ENCODE measurements around the gene MTRF1L. TPM values are rescaled to one million over a fixed set of nuclear protein-coding genes. Genes with fewer than 3 reads are reported as not detected.
"Not testable (repeated sequence)": the region's sequence is repeated elsewhere in the genome, so short reads cannot be mapped to it uniquely, and the experiment has no call there.

Gene MTRF1L
- total and polyA plus RNA-seq, 2 of the 13 experiments (the other 11 are each of a cell fraction or from before 2014, with no cell fraction given), result 17.6 to 28.7 TPM

DNA sequence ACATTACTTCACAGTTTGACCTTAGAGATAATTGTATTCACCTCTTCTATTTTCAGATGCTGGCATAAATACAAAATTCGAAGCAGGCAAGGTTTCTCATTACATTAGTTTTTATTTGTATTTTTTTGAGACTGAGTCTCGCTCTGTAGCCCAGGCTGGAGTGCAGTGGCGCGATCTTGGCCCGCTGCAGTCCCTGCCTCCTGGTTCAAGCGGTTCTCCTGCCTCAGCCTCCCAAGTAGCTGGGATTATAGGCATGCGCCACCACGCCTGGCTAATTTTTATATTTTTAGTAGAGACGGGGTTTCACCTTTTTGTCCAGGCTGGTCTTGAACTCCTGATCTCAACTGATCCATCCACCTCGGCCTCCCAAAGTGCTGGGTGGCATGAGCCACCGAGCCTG, 17.2 kb downstream of the MTRF1L start:
- H3K27ac ChIP-seq (ENCODE audit: extremely low read length, insufficient read depth, low read length); H2AFZ ChIP-seq (ENCODE audit: low read length); H3K36me3 ChIP-seq (replicated peaks in 1 of 2; ENCODE audit: control insufficient read depth in 1 of 2, insufficient read depth in 2 of 2, low read length in 2 of 2); CTCF ChIA-PET (ENCODE audit: low intra/inter-chr PET ratio, low total read pairs); H3K9me3 ChIP-seq (ENCODE audit: low read length); FAIRE-seq; BruUV-seq (replicated peaks); DNase-seq (ENCODE audit: low spot score); H3K27me3 ChIP-seq (ENCODE audit: control insufficient read depth in 1 of 2, insufficient read depth in 2 of 2, low read length in 2 of 2); ATAC-seq: not testable (repeated sequence)
- Histone ChIP-seq H3K4me2 (ENCODE audit: low read depth, low read length) (peak overlapping the region; percentile 83), H4K20me1 (ENCODE audit: insufficient read depth, low read length) (peaks cover 23% of the 10 kb centered on the region), H3K4me3 (replicated peaks in 1 of 3; ENCODE audit: insufficient read depth in 1 of 3, low read depth in 2 of 3, low read length in 3 of 3) (peak overlapping the region in 1 of 3 experiments; percentile 97; a peak in 2 of 6 replicates), H3K79me2 (ENCODE audit: insufficient read depth, low read length) (peaks cover 65% of the 10 kb centered on the region), H3K4me1 (ENCODE audit: insufficient read depth, low read length) (peaks cover 35% of the 10 kb centered on the region), H3K9ac (ENCODE audit: insufficient read depth, low read depth, low read length) (peak overlapping the region; percentile 85)
- 92% methylated on average over 11 of the region's 11 CpGs for WGBS (ENCODE audit: low lambda C conversion rate)
- intact Hi-C loops (cut with micrococcal nuclease; ENCODE audit: unreplicated experiment), result loop anchor here (2.0 to 10.0 kb wide), 2 partner anchors 40 to 1590 kb away; partner anchors contain the start of gene ZBTB2
- TF ChIP-seq ZBTB33 (CRISPR knock-in tag; IDR thresholded peaks at IDR 0.05), result peak; percentile 61
- TF ChIP-seq ZBTB38 (CRISPR knock-in tag; IDR thresholded peaks at IDR 0.05), result 0 out of 2 replicates have a peak, but pooled peaks have one; percentile 53
- in situ Hi-C loops (cut with HindIII; ENCODE audit: extremely low pct_ligation_motif_present, low pct_unique_long_range_greater_than_20kb), result loop anchor here (25.0 kb wide), 1 partner anchor 698 kb away; no protein-coding TSS in a partner anchor
- POLR2A ChIA-PET, result interaction anchor here (1.0 kb wide), 1 partner anchor 15 kb away, joined by 3 read pairs; no protein-coding TSS in a partner anchor

DNA sequence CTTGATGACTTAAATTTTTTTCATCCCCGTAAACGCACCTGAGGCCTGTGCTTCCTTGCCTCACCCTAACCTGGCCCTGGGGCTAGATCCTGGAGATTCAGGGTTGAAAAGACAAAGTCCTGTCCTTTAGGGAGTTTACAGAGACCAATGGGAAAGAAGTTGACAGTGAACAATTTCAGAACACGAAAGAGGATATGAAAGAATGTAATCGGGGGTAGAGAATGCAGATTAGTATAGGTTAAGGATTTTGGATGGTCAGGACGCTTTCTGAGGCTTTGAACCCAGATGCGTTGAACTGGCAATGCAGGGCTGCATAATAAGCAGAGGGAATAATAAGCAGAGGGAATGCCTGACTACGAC, 18.0 kb downstream of the MTRF1L start:
- intact Hi-C loops (cut with micrococcal nuclease; ENCODE audit: unreplicated experiment), result loop anchor here (2.0 to 10.0 kb wide), 2 partner anchors 40 to 1590 kb away; partner anchors contain the start of gene ZBTB2
- 3% methylated on average over 7 of the region's 7 CpGs for WGBS (ENCODE audit: low lambda C conversion rate)
- peak overlapping the region; percentile 85 for H3K9ac ChIP-seq (ENCODE audit: insufficient read depth, low read depth, low read length)
- no peak for TF ChIP-seq MIER2 (CRISPR knock-in tag; IDR thresholded peaks at IDR 0.05)
- no peak for TF ChIP-seq ATF6 (CRISPR knock-in tag; conservative IDR thresholded peaks at IDR 0.05)
- peak; percentile 33; the same call in 1 of the 2 replicates for TF ChIP-seq POLR2AphosphoS5 (IDR thresholded peaks at IDR 0.05; ENCODE audit: low read depth, low read length)
- 0 out of 2 replicates have a peak, but pooled peaks have one; percentile 11 for TF ChIP-seq KMT2A (CRISPR knock-in tag; IDR thresholded peaks at IDR 0.05)
- no peak for TF ChIP-seq CEBPG (CRISPR knock-in tag; IDR thresholded peaks at IDR 0.05)
- TF ChIP-seq ZNF614 (CRISPR knock-in tag; IDR thresholded peaks at IDR 0.05; ENCODE audit: borderline replicate concordance), result 0 out of 2 replicates have a peak, but pooled peaks have one; percentile 19
- TF ChIP-seq ZNF124 (CRISPR knock-in tag; IDR thresholded peaks at IDR 0.05), result 0 out of 2 replicates have a peak, but pooled peaks have one; percentile 15
- TF ChIP-seq, protein P1, sequence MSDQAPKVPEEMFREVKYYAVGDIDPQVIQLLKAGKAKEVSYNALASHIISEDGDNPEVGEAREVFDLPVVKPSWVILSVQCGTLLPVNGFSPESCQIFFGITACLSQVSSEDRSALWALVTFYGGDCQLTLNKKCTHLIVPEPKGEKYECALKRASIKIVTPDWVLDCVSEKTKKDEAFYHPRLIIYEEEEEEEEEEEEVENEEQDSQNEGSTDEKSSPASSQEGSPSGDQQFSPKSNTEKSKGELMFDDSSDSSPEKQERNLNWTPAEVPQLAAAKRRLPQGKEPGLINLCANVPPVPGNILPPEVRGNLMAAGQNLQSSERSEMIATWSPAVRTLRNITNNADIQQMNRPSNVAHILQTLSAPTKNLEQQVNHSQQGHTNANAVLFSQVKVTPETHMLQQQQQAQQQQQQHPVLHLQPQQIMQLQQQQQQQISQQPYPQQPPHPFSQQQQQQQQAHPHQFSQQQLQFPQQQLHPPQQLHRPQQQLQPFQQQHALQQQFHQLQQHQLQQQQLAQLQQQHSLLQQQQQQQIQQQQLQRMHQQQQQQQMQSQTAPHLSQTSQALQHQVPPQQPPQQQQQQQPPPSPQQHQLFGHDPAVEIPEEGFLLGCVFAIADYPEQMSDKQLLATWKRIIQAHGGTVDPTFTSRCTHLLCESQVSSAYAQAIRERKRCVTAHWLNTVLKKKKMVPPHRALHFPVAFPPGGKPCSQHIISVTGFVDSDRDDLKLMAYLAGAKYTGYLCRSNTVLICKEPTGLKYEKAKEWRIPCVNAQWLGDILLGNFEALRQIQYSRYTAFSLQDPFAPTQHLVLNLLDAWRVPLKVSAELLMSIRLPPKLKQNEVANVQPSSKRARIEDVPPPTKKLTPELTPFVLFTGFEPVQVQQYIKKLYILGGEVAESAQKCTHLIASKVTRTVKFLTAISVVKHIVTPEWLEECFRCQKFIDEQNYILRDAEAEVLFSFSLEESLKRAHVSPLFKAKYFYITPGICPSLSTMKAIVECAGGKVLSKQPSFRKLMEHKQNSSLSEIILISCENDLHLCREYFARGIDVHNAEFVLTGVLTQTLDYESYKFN (CRISPR knock-in tag; conservative IDR thresholded peaks at IDR 0.05), result no peak

More for the DNA sequence above, 18.0 kb downstream of the MTRF1L start:
- CTCF ChIA-PET (ENCODE audit: low intra/inter-chr PET ratio, low total read pairs), result no interaction called here
- no peak for DNase-seq (ENCODE audit: low spot score)
- H3K27me3 ChIP-seq (ENCODE audit: control insufficient read depth in 1 of 2, insufficient read depth in 2 of 2, low read length in 2 of 2), result no peaks in the 10 kb centered on the region; a peak in 1 of 5 replicates
- peaks cover 31% of the 10 kb centered on the region for H4K20me1 ChIP-seq (ENCODE audit: insufficient read depth, low read length)
- FAIRE-seq, result no peak
- H3K4me2 ChIP-seq (ENCODE audit: low read depth, low read length), result peak overlapping the region; percentile 83
- peak overlapping the region; percentile 92 for H3K27ac ChIP-seq (ENCODE audit: extremely low read length, insufficient read depth, low read length)
- POLR2A ChIA-PET, result interaction anchor here (2.1 kb wide), 1 partner anchor 17 kb away, joined by 28 read pairs; the partner anchor contains the start of gene MTRF1L
- H3K36me3 ChIP-seq (replicated peaks in 1 of 2; ENCODE audit: control insufficient read depth in 1 of 2, insufficient read depth in 2 of 2, low read length in 2 of 2), result no peaks in the 10 kb centered on the region
- H3K79me2 ChIP-seq (ENCODE audit: insufficient read depth, low read length), result peaks cover 69% of the 10 kb centered on the region
- peak overlapping the region; percentile 6 for H2AFZ ChIP-seq (ENCODE audit: low read length)
- no TSS peak for BruUV-seq (replicated peaks)
- ATAC-seq, result no peak
- H3K4me3 ChIP-seq (replicated peaks in 1 of 3; ENCODE audit: insufficient read depth in 1 of 3, low read depth in 2 of 3, low read length in 3 of 3), result peak overlapping the region; percentile 74 to 97 (median 84)
- H3K4me1 ChIP-seq (ENCODE audit: insufficient read depth, low read length), result peaks cover 43% of the 10 kb centered on the region
- in situ Hi-C loops (cut with HindIII; ENCODE audit: extremely low pct_ligation_motif_present, low pct_unique_long_range_greater_than_20kb), result loop anchor here (25.0 kb wide), 1 partner anchor 697 kb away; no protein-coding TSS in a partner anchor
- H3K9me3 ChIP-seq (ENCODE audit: low read length), result no peaks in the 10 kb centered on the region

Data from HepG2 (cell line).